Endothelial cell of umbilical vein (primary cell): ENCODE measurements around the gene ITIH5. TPM values are rescaled to one million over a fixed set of nuclear protein-coding genes. Genes with fewer than 3 reads are reported as not detected.

Experiments
- BruUV-seq: library from RNA; stranded (reverse); fragments of 400-500 nt; replicated peaks from 2 replicates; lab custom pipeline; 2021; lab: Mats Ljungman, UMichigan
- CTCF ChIA-PET: fragments of 300-600, 350-600 bp; sonication (Branson Sonifier 250); formaldehyde crosslinking; loops from one replicate; lab custom pipeline; 2021; ENCODE audit warnings: antibody characterized with exemption, inconsistent platforms; lab: Charles Lee
- POLR2A ChIA-PET: fragments of 300-600, 350-600 bp; sonication (Branson Sonifier 250); formaldehyde crosslinking; loops from one replicate; lab custom pipeline; 2021; ENCODE audit warnings: antibody characterized with exemption, inconsistent platforms; lab: Charles Lee
- DNase-seq: peaks from one replicate; pipeline ENCODE4 v3.0.0-alpha.2; 2011; ENCODE audit warnings: low read depth, low spot score
- FAIRE-seq: peaks from 2 replicates; lab custom pipeline; 2011; peaks lifted over from hg19 to GRCh38; lab: Jason Lieb, UNC
- H2AFZ ChIP-seq: 2 replicates; pipeline ENCODE4 v1.6.0; 2012; ENCODE audit warnings: low read depth, low read length, control low read depth, inconsistent platforms
- H3K27ac ChIP-seq: 2 replicates; pipeline ENCODE4 v1.5.1; 2011; ENCODE audit warnings: low read depth, mild to moderate bottlenecking, control low read depth, low read length, moderate library complexity; ENCODE audit not compliant: insufficient read depth
- H3K27me3 ChIP-seq, 2 experiments: 2 replicates each; pipeline versions ENCODE4 v1.6.0 to v1.6.1; 2011; ENCODE audit warnings: low read length in 2 of 2, mixed read lengths in 1 of 2; ENCODE audit not compliant: control insufficient read depth in 2 of 2, insufficient read depth in 2 of 2
- H3K36me3 ChIP-seq, 2 experiments: 2 replicates in 1 of 2; 3 replicates in 1 of 2; pipeline ENCODE4 v1.5.1; 2011; ENCODE audit warnings: low read length in 2 of 2, mild to moderate bottlenecking in 1 of 2, moderate library complexity in 1 of 2; ENCODE audit not compliant: control insufficient read depth in 2 of 2, insufficient read depth in 2 of 2; ENCODE audit errors: extremely low read depth in 1 of 2
- H3K4me1 ChIP-seq: 3 replicates; pipeline ENCODE4 v1.5.1; 2011; ENCODE audit warnings: mild to moderate bottlenecking, low read length; ENCODE audit not compliant: control insufficient read depth, insufficient read depth; ENCODE audit errors: extremely low read depth
- H3K4me2 ChIP-seq: 2 replicates; pipeline ENCODE4 v1.6.1; 2011; ENCODE audit warnings: low read length, control low read depth, mixed read lengths; ENCODE audit not compliant: insufficient read depth
- H3K4me3 ChIP-seq, 3 experiments: fragments of 200-600 bp in 1 of 3; sonication (generic), shearing (Covaris generic) in 1 of 3; replicated peaks in 1 of 3; 2 replicates each; pipeline ENCODE4 v1.5.1; 2011 to 2016; ENCODE audit warnings: control low read depth in 3 of 3, low read length in 3 of 3, mild to moderate bottlenecking in 2 of 3, inconsistent platforms in 1 of 3, low read depth in 1 of 3, moderate library complexity in 1 of 3; ENCODE audit not compliant: insufficient read depth in 1 of 3
- H3K79me2 ChIP-seq: 2 replicates; pipeline ENCODE4 v1.6.0; 2012; ENCODE audit warnings: low read length, inconsistent platforms; ENCODE audit not compliant: control insufficient read depth, insufficient read depth
- H3K9ac ChIP-seq: replicated peaks from 2 replicates; pipeline ENCODE3; 2011; ENCODE audit warnings: low read length, control low read depth; ENCODE audit not compliant: insufficient read depth; ENCODE audit errors: extremely low read depth
- H3K9me1 ChIP-seq: replicated peaks from 3 replicates; pipeline ENCODE4 v1.6.0; 2011; ENCODE audit warnings: mild to moderate bottlenecking, low read length; ENCODE audit not compliant: control insufficient read depth, insufficient read depth; ENCODE audit errors: extremely low read depth
- H3K9me3 ChIP-seq: replicated peaks from 2 replicates; pipeline ENCODE4 v1.5.1; 2012; ENCODE audit warnings: low read length, inconsistent platforms; ENCODE audit not compliant: control insufficient read depth, insufficient read depth
- H4K20me1 ChIP-seq: replicated peaks from 2 replicates; pipeline ENCODE3; 2011; ENCODE audit warnings: mild to moderate bottlenecking, low read length; ENCODE audit not compliant: control insufficient read depth, insufficient read depth; ENCODE audit errors: extremely low read depth
- CTCF ChIP-seq, 2 donors: IDR thresholded peaks; 1 replicate in 1 of 2; 2 replicates in 1 of 2; pipeline ENCODE4 v1.5.1; 2011; ENCODE audit warnings: low read length in 2 of 2, mild to moderate bottlenecking in 2 of 2, moderate library complexity in 2 of 2, control low read depth in 1 of 2, inconsistent platforms in 1 of 2, low read depth in 1 of 2; ENCODE audit not compliant: insufficient read depth in 1 of 2; ENCODE audit errors: extremely low read depth in 1 of 2
- EZH2 ChIP-seq: IDR thresholded peaks from 2 replicates; pipeline ENCODE4 v1.6.1; 2012; ENCODE audit warnings: borderline replicate concordance, low read depth, mild to moderate bottlenecking, moderate library complexity, low read length, inconsistent platforms; ENCODE audit not compliant: severe bottlenecking
- FOS ChIP-seq: IDR thresholded peaks from 2 replicates; pipeline ENCODE4 v1.6.1; 2011; ENCODE audit warnings: mild to moderate bottlenecking, low read length, moderate library complexity, borderline replicate concordance; ENCODE audit not compliant: insufficient read depth
- GATA2 ChIP-seq: IDR thresholded peaks from 2 replicates; pipeline ENCODE4 v1.7.0; 2011; ENCODE audit warnings: low read depth, mild to moderate bottlenecking, moderate library complexity, mixed read lengths, low read length; ENCODE audit not compliant: insufficient read length, insufficient read depth
- JUN ChIP-seq: IDR thresholded peaks from 2 replicates; pipeline ENCODE4 v1.6.1; 2011; ENCODE audit warnings: borderline replicate concordance, low read depth; ENCODE audit not compliant: insufficient read length, insufficient read depth
- MAX ChIP-seq: IDR thresholded peaks from 2 replicates; pipeline ENCODE4 v1.6.1; 2011; ENCODE audit not compliant: insufficient read depth, insufficient read length
- MYC ChIP-seq: IDR thresholded peaks from one replicate; pipeline ENCODE4 v1.6.1; 2011; ENCODE audit warnings: mild to moderate bottlenecking, low read depth, low read length
- POLR2A ChIP-seq: IDR thresholded peaks from 2 replicates; pipeline ENCODE4 v1.6.1; 2012; ENCODE audit warnings: low read depth, mild to moderate bottlenecking, control low read depth, low read length
- POLR2AphosphoS5 ChIP-seq: IDR thresholded peaks from 2 replicates; pipeline ENCODE4 v1.6.1; 2012; ENCODE audit warnings: low read depth, mild to moderate bottlenecking, control low read depth, low read length, moderate library complexity; ENCODE audit not compliant: insufficient read depth
- dilution Hi-C: fragments of 300-500 bp; cut with MboI; formaldehyde crosslinking; loops from one replicate; pipeline ENCODE4 v1.15.0; 2019; ENCODE audit warnings: low sequenced_read_pairs; ENCODE audit not compliant: extremely low pct_ligation_motif_present
- intact Hi-C: fragments of 100-400 bp; cut with micrococcal nuclease; formaldehyde crosslinking; loops from one replicate; pipeline ENCODE4 v1.10.0; 2022
- polyA plus RNA-seq, 4 experiments: library from polyadenylated mRNA; depleted of rRNA in 3 of 4; stranded (reverse) in 3 of 4; unstranded in 1 of 4; fragments of >200 nt; gene quantifications; 2 replicates each; pipeline versions ENCODE4 v1.2.1 to v1.2.3, GENCODE V29; 2011 to 2012; ENCODE audit warnings: missing spikeins in 1 of 4
- total RNA-seq: library from RNA; stranded (reverse); gene quantifications from 2 replicates; pipeline ENCODE4 v1.2.3, GENCODE V29; 2021

The ITIH5 gene
- total and polyA plus RNA-seq, 2 donors (not counting 3 experiments of a cell fraction or from before 2014, with no cell fraction given) = not detected

- Histone ChIP-seq H4K20me1 (no peaks in the 10 kb centered on the region), H3K9me1 (no peaks in the 10 kb centered on the region), H3K4me3 (no peak overlapping the region), H3K36me3 (no peaks in the 10 kb centered on the region), H3K4me2 (no peak overlapping the region), H2AFZ (no peak overlapping the region), H3K4me1 (no peaks in the 10 kb centered on the region), H3K9me3 (no peaks in the 10 kb centered on the region), H3K27ac (no peak overlapping the region), H3K27me3 (peaks cover 21 to 23% of the 10 kb centered on the region in 2 experiments), H3K9ac (no peak overlapping the region), H3K79me2 (no peaks in the 10 kb centered on the region)
- ChIA-PET POLR2A (no interaction called here), CTCF (interaction anchor here (1.8 kb wide), 1 partner anchor 20 kb away, joined by 5 read pairs; no protein-coding TSS in a partner anchor)
- no TSS peak for BruUV-seq
- no peak for FAIRE-seq
- DNase-seq = no peak
- no peak for TF ChIP-seq EZH2
- intact Hi-C loops = no loop called here
- dilution Hi-C loops = no loop called here
Measured at GRCh38 chr10:7667262-7668141, 736 bp upstream of the ITIH5 start.

- H3K79me2 ChIP-seq = no peaks in the 10 kb centered on the region
- POLR2A ChIA-PET = no interaction called here
- H2AFZ ChIP-seq = no peak overlapping the region
- no peak overlapping the region for H3K27ac ChIP-seq
- no TSS peak for BruUV-seq
- intact Hi-C loops = no loop called here
- no peaks in the 10 kb centered on the region for H3K9me1 ChIP-seq
- H3K4me1 ChIP-seq = no peaks in the 10 kb centered on the region
- no peaks in the 10 kb centered on the region for H3K36me3 ChIP-seq
- no peak overlapping the region for H3K9ac ChIP-seq
- H3K27me3 ChIP-seq = peaks cover 21 to 23% of the 10 kb centered on the region in 2 experiments
- CTCF ChIA-PET = interaction anchor here (1.4 to 1.8 kb wide), 2 partner anchors 21 to 140 kb away, joined by 3 to 5 read pairs; no protein-coding TSS in a partner anchor
- no peaks in the 10 kb centered on the region for H3K9me3 ChIP-seq
- H3K4me2 ChIP-seq = no peak overlapping the region
- H3K4me3 ChIP-seq = no peak overlapping the region
- dilution Hi-C loops = no loop called here
- DNase-seq (no peak), FAIRE-seq (no peak)
- no peaks in the 10 kb centered on the region for H4K20me1 ChIP-seq
- TF ChIP-seq CTCF (IDR thresholded peaks at IDR 0.05; ENCODE audit: extremely low read depth in 1 of 2, insufficient read depth in 1 of 2, low read depth in 1 of 2, low read length in 2 of 2) (no peak), JUN (no peak), FOS (no peak), MYC (no peak), EZH2 (no peak), MAX (no peak), POLR2AphosphoS5 (no peak), POLR2A (no peak), GATA2 (no peak)
Measured at GRCh38 chr10:7665767-7666166, 999 bp downstream of the ITIH5 start.
